Natural killer cell (primary cell): ENCODE data around the gene PRRC2B. TPM values are rescaled to one million over a fixed set of nuclear protein-coding genes. Genes with fewer than 3 reads are reported as not detected.
"Not testable (repeated sequence)": the region's sequence is repeated elsewhere in the genome, so short reads cannot be mapped to it uniquely, and the experiment has no call there.

Experiments used
- ATAC-seq, 3 donors: fragments of 150-1000 bp in 2 of 3; fragments of 200-7000 bp in 1 of 3; cut with Tn5 transposase; 1 replicate in 1 of 3; 2 replicates in 2 of 3; pipeline ENCODE4 v1.10.0; 2021; ENCODE audit warnings: mild to moderate bottlenecking in 2 of 3, moderate library complexity in 2 of 3
- DNase-seq, 2 donors: peaks; one replicate each; pipeline versions ENCODE4 v3.0.0 to v3.0.0-alpha.2; 2013 to 2021; ENCODE audit warnings: mixed read lengths in 1 of 2
- H3K27ac ChIP-seq: one replicate; pipeline ENCODE4 v1.5.1; 2013; ENCODE audit warnings: mild to moderate bottlenecking, low read length
- H3K27me3 ChIP-seq: one replicate; pipeline ENCODE4 v1.6.1; 2013; ENCODE audit warnings: low read length; ENCODE audit not compliant: control insufficient read depth, insufficient read depth
- H3K36me3 ChIP-seq: one replicate; pipeline ENCODE4 v1.6.1; 2013; ENCODE audit warnings: low read length; ENCODE audit not compliant: control insufficient read depth, insufficient read depth
- H3K4me1 ChIP-seq: one replicate; pipeline ENCODE4 v1.6.1; 2013; ENCODE audit warnings: low read length; ENCODE audit not compliant: control insufficient read depth, insufficient read depth
- H3K4me3 ChIP-seq: one replicate; pipeline ENCODE4 v1.5.1; 2013; ENCODE audit warnings: low read length
- H3K9me3 ChIP-seq: one replicate; pipeline ENCODE4 v1.6.1; 2013; ENCODE audit warnings: low read length; ENCODE audit not compliant: control insufficient read depth, insufficient read depth
- H3K27ac Mint-ChIP-seq, 2 donors: one replicate each; pipeline ENCODE4 v1.8.0; 2022; ENCODE audit warnings: mild to moderate bottlenecking in 2 of 2, mixed read lengths in 2 of 2, moderate library complexity in 1 of 2
- H3K27me3 Mint-ChIP-seq, 2 donors: one replicate each; pipeline ENCODE4 v1.8.0; 2022; ENCODE audit warnings: low read depth in 2 of 2, mixed read lengths in 2 of 2
- H3K36me3 Mint-ChIP-seq: one replicate; pipeline ENCODE4 v1.8.0; 2022; ENCODE audit warnings: mixed read lengths
- H3K4me1 Mint-ChIP-seq, 2 donors: one replicate each; pipeline ENCODE4 v1.8.0; 2022; ENCODE audit warnings: mixed read lengths in 2 of 2
- H3K4me3 Mint-ChIP-seq: one replicate; pipeline ENCODE4 v1.8.0; 2022; ENCODE audit warnings: mild to moderate bottlenecking, moderate library complexity, mixed read lengths
- H3K9me3 Mint-ChIP-seq, 2 donors: one replicate each; pipeline ENCODE4 v1.8.0; 2022; ENCODE audit warnings: mixed read lengths in 2 of 2
- WGBS: methylation state at CpG from one replicate; pipeline ENCODE4 v1.1.7; 2013; ENCODE audit warnings: missing lambda C conversion rate; ENCODE audit not compliant: insufficient coverage; 5-methylcytosine and 5-hydroxymethylcytosine counted together
- intact Hi-C: fragments of 100-400 bp; cut with micrococcal nuclease; formaldehyde crosslinking; loops from one replicate; pipeline ENCODE4 v1.14.2; 2022
- total RNA-seq, 4 donors: library from RNA; stranded (reverse); fragments of 120-200 nt in 1 of 4; gene quantifications; one replicate each; pipeline versions ENCODE4 v1.2.3 to v1.2.4, GENCODE V29; 2013 to 2022
- TF ChIP-seq, protein P1 (sequence below): fragments of 200-600 bp; IDR thresholded peaks from one replicate; pipeline ENCODE4 v1.8.0; 2022; ENCODE audit warnings: antibody characterized with exemption

The PRRC2B gene
- total RNA-seq, 3 donors from 2014 or later (not counting 1 experiment from before 2014, with no cell fraction given) = 249 to 275 (median 274) TPM

DNA sequence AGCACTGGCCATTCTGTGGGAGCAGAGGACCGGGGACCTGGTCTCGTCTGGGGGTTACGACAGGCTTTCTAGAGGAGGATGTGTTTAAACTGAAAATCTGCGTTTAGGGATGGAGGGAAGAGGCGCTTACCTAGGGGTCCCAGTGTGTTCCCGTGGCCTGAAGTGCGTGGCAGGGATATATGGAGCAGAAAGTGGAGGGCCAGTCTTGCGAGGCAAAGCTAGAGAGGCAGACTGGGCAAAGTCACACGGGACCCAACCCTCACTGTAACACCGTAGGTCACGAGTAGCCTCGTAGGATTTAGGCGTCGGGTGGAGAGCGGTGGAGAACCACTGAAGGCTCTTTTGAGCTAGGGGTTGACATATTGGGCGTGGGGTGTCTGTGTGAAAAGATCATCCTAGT lies 76.1 kb downstream of the PRRC2B start:
- no peaks in the 10 kb centered on the region for H3K4me1 ChIP-seq
- Mint-ChIP-seq H3K4me3 (no peak overlapping the region), H3K27me3 (no peaks in the 10 kb centered on the region), H3K9me3 (no peaks in the 10 kb centered on the region), H3K36me3 (peaks cover 9% of the 10 kb centered on the region), H3K4me1 (peaks cover 10 to 11% of the 10 kb centered on the region in 2 donors), H3K27ac (peak overlapping the region; percentile 24 to 54)
- TF ChIP-seq, protein P1, sequence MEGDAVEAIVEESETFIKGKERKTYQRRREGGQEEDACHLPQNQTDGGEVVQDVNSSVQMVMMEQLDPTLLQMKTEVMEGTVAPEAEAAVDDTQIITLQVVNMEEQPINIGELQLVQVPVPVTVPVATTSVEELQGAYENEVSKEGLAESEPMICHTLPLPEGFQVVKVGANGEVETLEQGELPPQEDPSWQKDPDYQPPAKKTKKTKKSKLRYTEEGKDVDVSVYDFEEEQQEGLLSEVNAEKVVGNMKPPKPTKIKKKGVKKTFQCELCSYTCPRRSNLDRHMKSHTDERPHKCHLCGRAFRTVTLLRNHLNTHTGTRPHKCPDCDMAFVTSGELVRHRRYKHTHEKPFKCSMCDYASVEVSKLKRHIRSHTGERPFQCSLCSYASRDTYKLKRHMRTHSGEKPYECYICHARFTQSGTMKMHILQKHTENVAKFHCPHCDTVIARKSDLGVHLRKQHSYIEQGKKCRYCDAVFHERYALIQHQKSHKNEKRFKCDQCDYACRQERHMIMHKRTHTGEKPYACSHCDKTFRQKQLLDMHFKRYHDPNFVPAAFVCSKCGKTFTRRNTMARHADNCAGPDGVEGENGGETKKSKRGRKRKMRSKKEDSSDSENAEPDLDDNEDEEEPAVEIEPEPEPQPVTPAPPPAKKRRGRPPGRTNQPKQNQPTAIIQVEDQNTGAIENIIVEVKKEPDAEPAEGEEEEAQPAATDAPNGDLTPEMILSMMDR = no peak
- WGBS = 97% methylated on average over 16 of the region's 16 CpGs
- H3K27me3 ChIP-seq = no peaks in the 10 kb centered on the region
- ATAC-seq = no peak
- no peaks in the 10 kb centered on the region for H3K9me3 ChIP-seq
- intact Hi-C loops = no loop called here
- no peak overlapping the region for H3K27ac ChIP-seq
- no peak overlapping the region for H3K4me3 ChIP-seq
- DNase-seq = no peak
- H3K36me3 ChIP-seq = peaks cover 87% of the 10 kb centered on the region

GRCh38 chr9:131470581-131470991 lies 76.7 kb downstream of the PRRC2B start:
- no peak for ATAC-seq
- Histone ChIP-seq H3K27me3 (no peaks in the 10 kb centered on the region), H3K4me1 (no peaks in the 10 kb centered on the region), H3K4me3 (no peak overlapping the region), H3K9me3 (no peaks in the 10 kb centered on the region), H3K36me3 (peaks cover 87% of the 10 kb centered on the region), H3K27ac (no peak overlapping the region)
- Mint-ChIP-seq H3K4me1 (peaks cover 10 to 16% of the 10 kb centered on the region in 2 donors), H3K9me3 (no peaks in the 10 kb centered on the region), H3K27ac (no peak overlapping the region), H3K4me3 (no peak overlapping the region), H3K36me3 (peaks cover 10% of the 10 kb centered on the region), H3K27me3 (no peaks in the 10 kb centered on the region)
- intact Hi-C loops = no loop called here
- over 99% methylated on average over 12 of the region's 12 CpGs for WGBS
- TF ChIP-seq, protein P1 = no peak
- no peak for DNase-seq

DNA sequence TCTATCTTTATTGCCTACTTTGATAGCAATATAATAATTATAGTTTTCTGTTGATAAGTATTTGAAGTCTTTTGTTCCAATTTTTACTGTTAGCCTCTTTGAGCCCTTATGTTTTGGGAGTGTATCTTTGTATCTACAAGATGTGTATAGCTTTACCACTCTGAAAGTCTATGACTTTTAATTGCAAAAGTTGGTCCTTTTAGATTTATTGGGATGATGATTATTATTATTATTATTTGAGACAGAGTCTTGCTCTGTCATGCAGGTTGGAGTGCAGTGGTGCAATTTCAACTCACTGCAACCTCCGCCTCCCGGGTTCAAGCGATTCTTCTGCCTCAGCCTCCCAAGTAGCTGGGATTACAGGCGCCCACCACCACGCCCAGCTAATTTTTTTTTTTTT lies 78.2 kb downstream of the PRRC2B start:
- H3K27ac Mint-ChIP-seq, H3K4me1 ChIP-seq, ATAC-seq, H3K27ac ChIP-seq, H3K9me3 Mint-ChIP-seq, H3K27me3 Mint-ChIP-seq, DNase-seq, H3K27me3 ChIP-seq, H3K4me3 ChIP-seq, intact Hi-C loops, H3K4me3 Mint-ChIP-seq, H3K9me3 ChIP-seq: not testable (repeated sequence)
- Mint-ChIP-seq H3K4me1 (peaks cover 10 to 16% of the 10 kb centered on the region in 2 donors), H3K36me3 (peaks cover 10% of the 10 kb centered on the region)
- 100% methylated on average over 3 of the region's 5 CpGs for WGBS
- peaks cover 94% of the 10 kb centered on the region for H3K36me3 ChIP-seq

DNA sequence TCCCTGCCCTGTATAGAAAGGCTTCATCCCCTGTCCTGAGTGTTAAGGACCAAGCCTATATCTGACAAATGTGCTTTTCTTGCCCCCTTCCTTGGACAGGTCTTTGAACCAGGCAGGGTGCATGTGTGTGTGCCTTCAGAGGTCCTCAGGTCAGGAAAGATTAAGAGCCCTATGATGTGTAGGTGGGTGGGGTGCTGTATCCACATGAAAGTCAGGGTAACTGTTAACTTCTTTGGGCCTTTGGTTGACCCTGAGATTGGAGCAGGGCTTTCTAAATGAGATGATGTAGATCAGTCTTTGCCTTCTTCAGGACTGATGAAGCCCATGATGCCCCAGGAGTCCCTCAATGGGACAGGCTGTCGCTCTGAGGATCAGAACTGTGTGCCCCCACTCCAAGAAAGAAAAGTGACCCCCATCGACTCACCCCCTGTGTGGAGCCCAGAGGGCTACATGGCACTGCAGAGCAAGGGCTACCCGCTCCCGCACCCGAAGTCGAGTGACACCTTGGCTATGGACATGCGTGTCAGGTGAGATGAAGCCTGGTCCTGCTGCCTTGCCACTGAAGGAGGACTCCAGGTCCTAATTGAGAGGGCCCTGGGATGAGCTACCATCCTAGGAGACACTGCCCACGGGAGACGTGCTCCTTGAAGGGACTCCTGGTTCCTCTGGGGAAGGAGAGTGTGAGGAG lies 79.5 kb downstream of the PRRC2B start:
- DNase-seq = no peak
- Mint-ChIP-seq H3K4me1 (peaks cover 10 to 19% of the 10 kb centered on the region in 2 donors), H3K27me3 (no peaks in the 10 kb centered on the region), H3K4me3 (no peak overlapping the region), H3K36me3 (peaks cover 10% of the 10 kb centered on the region), H3K9me3 (no peaks in the 10 kb centered on the region), H3K27ac (peak overlapping the region in 1 of 2 donors; percentile 21)
- H3K27ac ChIP-seq = no peak overlapping the region
- H3K4me3 ChIP-seq = no peak overlapping the region
- peaks cover 94% of the 10 kb centered on the region for H3K36me3 ChIP-seq
- no peaks in the 10 kb centered on the region for H3K9me3 ChIP-seq
- intact Hi-C loops = no loop called here
- TF ChIP-seq, protein P1 = no peak
- H3K4me1 ChIP-seq = no peaks in the 10 kb centered on the region
- no peak for ATAC-seq
- H3K27me3 ChIP-seq = no peaks in the 10 kb centered on the region
- WGBS = 98% methylated on average over 9 of the region's 9 CpGs
